CD14-positive monocyte (primary cell): ENCODE data around the gene SH3BP4. TPM values are rescaled to one million over a fixed set of nuclear protein-coding genes. Genes with fewer than 3 reads are reported as not detected.

ENCODE experiments used
- DNase-seq, 3 donors: peaks; one replicate each; pipeline ENCODE4 v3.0.0-alpha.2; 2011 to 2022
- H2AFZ ChIP-seq: 2 replicates; pipeline ENCODE4 v1.6.0; 2012; ENCODE audit warnings: mild to moderate bottlenecking, low read depth, low read length, inconsistent platforms; ENCODE audit not compliant: insufficient read depth, poor library complexity, severe bottlenecking
- H3K27ac ChIP-seq, 2 donors: 1 replicate in 1 of 2; 2 replicates in 1 of 2; pipeline ENCODE4 v1.5.1; 2012 to 2013; ENCODE audit warnings: low read length in 2 of 2, control low read depth in 1 of 2, inconsistent platforms in 1 of 2, low read depth in 1 of 2, mild to moderate bottlenecking in 1 of 2
- H3K27me3 ChIP-seq, 2 donors: one replicate each; pipeline versions ENCODE4 v1.6.0 to v1.6.1; 2011 to 2013; ENCODE audit warnings: low read length in 2 of 2; ENCODE audit not compliant: control insufficient read depth in 2 of 2, insufficient read depth in 2 of 2
- H3K36me3 ChIP-seq, 2 donors: replicated peaks in 1 of 2; 1 replicate in 1 of 2; 2 replicates in 1 of 2; pipeline versions ENCODE4 v1.5.1 to v1.6.1; 2012 to 2013; ENCODE audit warnings: low read length in 2 of 2, control low read depth in 1 of 2, inconsistent platforms in 1 of 2, mild to moderate bottlenecking in 1 of 2; ENCODE audit not compliant: insufficient read depth in 2 of 2, control insufficient read depth in 1 of 2
- H3K4me1 ChIP-seq, 2 donors: 1 replicate in 1 of 2; 2 replicates in 1 of 2; pipeline versions ENCODE4 v1.5.1 to v1.6.1; 2012 to 2013; ENCODE audit warnings: low read length in 2 of 2, control low read depth in 1 of 2, inconsistent platforms in 1 of 2, mild to moderate bottlenecking in 1 of 2, moderate library complexity in 1 of 2; ENCODE audit not compliant: insufficient read depth in 2 of 2, control insufficient read depth in 1 of 2
- H3K4me2 ChIP-seq: replicated peaks from 2 replicates; pipeline ENCODE3; 2012; ENCODE audit warnings: low read length, moderate library complexity, mild to moderate bottlenecking; ENCODE audit not compliant: poor library complexity, severe bottlenecking; ENCODE audit errors: extremely low read depth
- H3K4me3 ChIP-seq, 3 experiments: fragments of 200-600 bp in 1 of 3; sonication (generic) in 1 of 3; replicated peaks in 1 of 3; 1 replicate in 2 of 3; 2 replicates in 1 of 3; pipeline ENCODE4 v1.5.1; 2011 to 2013; ENCODE audit warnings: low read length in 3 of 3, mild to moderate bottlenecking in 3 of 3, control low read depth in 2 of 3, low read depth in 2 of 3, inconsistent platforms in 1 of 3, moderate library complexity in 1 of 3
- H3K79me2 ChIP-seq: 2 replicates; pipeline ENCODE4 v1.6.0; 2012; ENCODE audit warnings: mild to moderate bottlenecking, control low read depth, inconsistent platforms, low read length, moderate library complexity; ENCODE audit not compliant: insufficient read depth
- H3K9ac ChIP-seq: 2 replicates; pipeline ENCODE4 v1.6.0; 2017; ENCODE audit warnings: low read length, mild to moderate bottlenecking; ENCODE audit not compliant: insufficient read depth, poor library complexity, severe bottlenecking
- H3K9me3 ChIP-seq, 2 donors: replicated peaks in 1 of 2; 1 replicate in 1 of 2; 2 replicates in 1 of 2; pipeline versions ENCODE4 v1.5.1 to v1.6.1; 2012 to 2013; ENCODE audit warnings: low read length in 2 of 2, control low read depth in 1 of 2; ENCODE audit not compliant: control insufficient read depth in 1 of 2, insufficient read depth in 1 of 2
- H4K20me1 ChIP-seq: 2 replicates; pipeline ENCODE4 v1.6.0; 2012; ENCODE audit warnings: mild to moderate bottlenecking, low read length, control low read depth, moderate library complexity; ENCODE audit not compliant: insufficient read depth
- H3K27ac Mint-ChIP-seq, 7 donors: one replicate each; pipeline ENCODE4 v1.8.0; 2020; ENCODE audit warnings: mild to moderate bottlenecking in 7 of 7, mixed read lengths in 7 of 7, moderate library complexity in 6 of 7, inconsistent platforms in 2 of 7
- H3K27me3 Mint-ChIP-seq, 3 donors: one replicate each; pipeline ENCODE4 v1.8.0; 2021 to 2022; ENCODE audit warnings: low read depth in 3 of 3, mild to moderate bottlenecking in 3 of 3, mixed read lengths in 3 of 3, moderate library complexity in 3 of 3, inconsistent platforms in 1 of 3
- H3K36me3 Mint-ChIP-seq, 2 donors: one replicate each; pipeline ENCODE4 v1.8.0; 2020; ENCODE audit warnings: mixed read lengths in 2 of 2, inconsistent platforms in 1 of 2, mild to moderate bottlenecking in 1 of 2
- H3K4me1 Mint-ChIP-seq: one replicate; pipeline ENCODE4 v1.8.0; 2020; ENCODE audit warnings: mild to moderate bottlenecking, mixed read lengths
- H3K4me3 Mint-ChIP-seq, 2 donors: one replicate each; pipeline ENCODE4 v1.8.0; 2020; ENCODE audit warnings: mild to moderate bottlenecking in 2 of 2, mixed read lengths in 2 of 2, moderate library complexity in 1 of 2
- H3K9me3 Mint-ChIP-seq, 7 donors: one replicate each; pipeline ENCODE4 v1.8.0; 2020 to 2022; ENCODE audit warnings: mixed read lengths in 7 of 7, mild to moderate bottlenecking in 6 of 7, moderate library complexity in 6 of 7, inconsistent platforms in 2 of 7
- CTCF ChIP-seq: fragments of 200-600 bp; IDR thresholded peaks from one replicate; pipeline ENCODE4 v1.8.0; 2022; ENCODE audit warnings: antibody characterized with exemption, mild to moderate bottlenecking
- WGBS: methylation state at CpG from one replicate; pipeline ENCODE4 v1.1.5; 2013; ENCODE audit warnings: missing lambda C conversion rate; ENCODE audit not compliant: insufficient coverage; 5-methylcytosine and 5-hydroxymethylcytosine counted together
- intact Hi-C, 2 donors: fragments of 100-400 bp; cut with micrococcal nuclease; formaldehyde crosslinking; loops; one replicate each; pipeline versions ENCODE4 v1.15.0 to v1.15.1; 2023
- polyA plus RNA-seq, 3 donors: library from polyadenylated mRNA; depleted of rRNA in 1 of 3; unstranded in 2 of 3; stranded (reverse) in 1 of 3; fragments of 300-500 nt in 2 of 3; fragments of >200 nt in 1 of 3; fragmentation: Illumina TruSeq in 2 of 3; gene quantifications; 1 replicate in 2 of 3; 2 replicates in 1 of 3; pipeline ENCODE4 v1.2.3, GENCODE V29; 2012 to 2021

SH3BP4 gene
- polyA plus RNA-seq, 3 donors = 0.66 to 1.6 (median 1.3) TPM

- no peak overlapping the region for H3K4me3 Mint-ChIP-seq
Observed at GRCh38 chr2:235068701-235069100, 116.9 kb downstream of the SH3BP4 start.

GRCh38 chr2:235070063-235070706 lies 118.4 kb downstream of the SH3BP4 start:
- H3K27me3 ChIP-seq = peaks cover 0 to 3% of the 10 kb centered on the region in 2 donors
- H3K27ac ChIP-seq = no peak overlapping the region
- peaks cover 0 to 3% (median 1%) of the 10 kb centered on the region in 7 donors for H3K9me3 Mint-ChIP-seq
- no peak overlapping the region for H3K4me3 ChIP-seq
- no peaks in the 10 kb centered on the region for H3K79me2 ChIP-seq
- H3K9me3 ChIP-seq = no peaks in the 10 kb centered on the region
- no peak overlapping the region for H3K27ac Mint-ChIP-seq
- intact Hi-C loops = no loop called here
- H3K27me3 Mint-ChIP-seq = peaks cover 0 to 4% (median 3%) of the 10 kb centered on the region in 3 donors
- no peak overlapping the region for H3K4me2 ChIP-seq
- no peaks in the 10 kb centered on the region for H3K4me1 ChIP-seq
- no peaks in the 10 kb centered on the region for H3K4me1 Mint-ChIP-seq
- H3K36me3 ChIP-seq = no peaks in the 10 kb centered on the region
- H3K36me3 Mint-ChIP-seq = no peaks in the 10 kb centered on the region
- H3K9ac ChIP-seq = no peak overlapping the region
- no peak for DNase-seq
- H2AFZ ChIP-seq = no peak overlapping the region
- no peak overlapping the region for H3K4me3 Mint-ChIP-seq
- TF ChIP-seq CTCF = no peak
- H4K20me1 ChIP-seq = no peaks in the 10 kb centered on the region

More at GRCh38 chr2:235068701-235069100, 116.9 kb downstream of the SH3BP4 start:
- WGBS = no CpG with 5 or more reads among the region's 3 CpGs
- H3K36me3 ChIP-seq = no peaks in the 10 kb centered on the region
- H3K79me2 ChIP-seq = no peaks in the 10 kb centered on the region
- no peak for TF ChIP-seq CTCF
- Mint-ChIP-seq H3K4me1 (no peaks in the 10 kb centered on the region), H3K9me3 (peaks cover 0 to 3% (median 0%) of the 10 kb centered on the region in 7 donors), H3K36me3 (no peaks in the 10 kb centered on the region), H3K27me3 (peaks cover 0 to 9% (median 8%) of the 10 kb centered on the region in 3 donors), H3K27ac (no peak overlapping the region)
- no peak overlapping the region for H3K27ac ChIP-seq
- H3K9me3 ChIP-seq = no peaks in the 10 kb centered on the region
- H3K27me3 ChIP-seq = peaks cover 0 to 3% of the 10 kb centered on the region in 2 donors
- H4K20me1 ChIP-seq = no peaks in the 10 kb centered on the region
- H2AFZ ChIP-seq = no peak overlapping the region
- no peak overlapping the region for H3K9ac ChIP-seq
- intact Hi-C loops = no loop called here
- no peak for DNase-seq
- no peak overlapping the region for H3K4me2 ChIP-seq
- no peak overlapping the region for H3K4me3 ChIP-seq
- no peaks in the 10 kb centered on the region for H3K4me1 ChIP-seq
